GM19240 (cell line): ENCODE results near the gene TSC1.
"Not testable (repeated sequence)": the region's sequence is repeated elsewhere in the genome, so short reads cannot be mapped to it uniquely, and the experiment has no call there.

Experiments
- DNase-seq: peaks from one replicate; pipeline ENCODE4 v3.0.0; 2011; ENCODE audit warnings: low spot score; ENCODE audit not compliant: insufficient read length

TSC1 gene

DNA sequence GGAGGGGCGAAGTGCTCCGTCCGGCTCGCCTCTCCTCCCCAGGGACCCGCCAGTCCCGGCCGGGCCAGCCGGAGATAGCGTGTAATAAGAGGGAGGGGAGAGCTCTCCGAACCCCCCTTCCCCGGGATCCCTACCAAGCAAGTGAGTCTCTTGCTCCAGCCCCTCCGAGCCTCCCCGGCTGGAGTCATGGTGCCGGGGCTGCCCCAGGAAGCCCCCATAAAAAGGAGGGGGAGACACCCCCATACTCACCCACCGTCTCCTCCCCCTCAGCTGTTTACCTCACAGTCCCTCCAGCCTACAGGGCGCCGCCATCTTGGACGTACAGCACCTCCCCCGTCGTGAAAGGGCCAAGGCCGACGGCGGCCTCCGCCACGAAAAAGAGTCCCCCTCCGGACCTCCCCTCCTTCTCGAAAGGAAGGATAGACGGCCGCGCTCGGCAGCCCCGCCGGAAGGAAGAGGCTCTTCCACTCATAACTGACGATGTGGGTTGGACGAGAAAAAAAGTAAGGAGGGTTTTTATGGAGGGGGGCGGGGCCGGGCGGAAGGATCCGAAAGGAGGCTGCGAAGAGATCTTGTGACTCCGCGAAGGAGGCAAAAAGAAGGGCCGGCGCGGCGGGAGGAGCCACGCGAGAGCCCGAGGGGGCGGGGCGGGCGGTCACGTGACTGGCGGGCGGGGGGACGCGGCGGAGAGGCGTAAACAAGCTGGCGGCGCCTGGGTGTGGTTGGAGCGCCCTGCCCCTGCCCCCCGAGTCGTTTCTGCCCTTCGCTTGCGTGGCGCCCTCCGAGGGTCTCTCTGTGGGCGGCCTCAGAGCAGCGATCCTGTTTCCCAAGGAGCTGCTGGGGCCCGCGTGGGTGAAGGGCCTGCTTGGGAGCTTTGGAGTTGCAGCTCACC lies at the start of gene TSC1:
Gene TSC1 (minus strand): TSS at position 323 of the 892 bp plus-strand sequence. CDS start 15,744 bp downstream, outside the sequence.
- peak; percentile 68 for DNase-seq

DNA sequence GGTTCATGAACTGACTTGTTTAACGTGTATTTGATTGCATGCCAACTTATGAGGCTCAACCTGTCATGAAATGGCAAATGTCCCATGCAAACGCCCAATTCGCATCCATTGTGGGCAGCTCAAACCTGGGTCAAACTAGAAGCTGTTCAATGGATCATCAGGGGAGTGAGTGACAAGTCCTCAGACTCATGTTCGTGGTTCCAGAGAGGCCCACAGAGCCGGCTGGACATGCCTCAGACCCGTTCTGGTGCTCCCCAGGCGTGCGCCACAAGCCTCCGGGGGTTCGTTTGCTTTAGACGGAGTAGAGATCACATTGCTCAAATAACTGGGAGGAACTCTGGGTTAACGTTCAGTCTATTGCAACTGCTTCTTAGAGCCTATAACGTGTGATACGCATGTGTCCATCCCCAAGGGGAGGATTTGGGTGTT lies 49.1 kb upstream of the TSC1 start:
- DNase-seq = no peak

DNA sequence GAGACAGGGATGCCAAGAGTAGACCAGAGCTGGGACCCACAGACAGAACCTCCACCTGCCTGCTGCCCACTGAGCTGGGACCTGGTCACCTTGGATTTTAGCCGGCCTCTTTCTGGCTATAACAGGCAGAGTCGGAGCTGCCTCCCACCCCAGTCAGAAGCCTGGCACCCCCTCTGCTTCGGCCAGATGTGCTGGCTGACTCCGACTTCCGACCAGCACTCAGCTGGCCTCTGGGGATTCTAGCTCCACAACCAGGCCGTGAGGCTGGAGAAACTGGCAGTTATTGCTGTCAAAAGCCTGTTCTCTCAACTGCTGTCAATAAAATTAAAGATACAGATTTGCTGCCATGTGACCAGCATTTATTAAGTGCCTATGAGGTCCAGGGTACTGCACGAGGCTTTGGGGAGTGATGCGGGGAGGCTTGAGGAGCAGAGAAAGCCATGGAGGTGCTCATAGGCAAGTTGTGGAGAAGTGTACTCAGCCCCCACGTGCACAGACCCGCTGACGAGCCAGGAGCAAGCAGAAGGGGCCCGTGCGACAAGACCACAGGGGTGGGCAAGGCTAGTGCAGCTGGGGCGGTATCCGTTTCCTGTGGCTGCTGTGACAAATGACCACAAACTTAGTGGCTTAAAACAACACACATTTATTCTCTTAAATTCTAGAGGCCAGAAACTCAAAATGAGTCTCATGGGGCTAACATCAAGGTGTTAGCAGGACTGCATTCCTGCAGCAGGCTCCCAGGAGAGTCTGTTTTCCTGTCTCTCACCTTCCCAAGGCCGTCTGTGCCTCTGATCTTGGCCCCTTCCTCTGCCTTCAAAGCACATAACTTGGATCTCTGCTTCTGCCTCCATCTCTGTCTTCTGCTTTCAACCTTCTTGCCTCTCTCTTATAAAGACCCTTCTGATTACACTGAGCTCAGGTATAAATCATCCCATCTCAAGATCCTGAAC lies 47.2 kb upstream of the TSC1 start:
- no peak for DNase-seq

DNA sequence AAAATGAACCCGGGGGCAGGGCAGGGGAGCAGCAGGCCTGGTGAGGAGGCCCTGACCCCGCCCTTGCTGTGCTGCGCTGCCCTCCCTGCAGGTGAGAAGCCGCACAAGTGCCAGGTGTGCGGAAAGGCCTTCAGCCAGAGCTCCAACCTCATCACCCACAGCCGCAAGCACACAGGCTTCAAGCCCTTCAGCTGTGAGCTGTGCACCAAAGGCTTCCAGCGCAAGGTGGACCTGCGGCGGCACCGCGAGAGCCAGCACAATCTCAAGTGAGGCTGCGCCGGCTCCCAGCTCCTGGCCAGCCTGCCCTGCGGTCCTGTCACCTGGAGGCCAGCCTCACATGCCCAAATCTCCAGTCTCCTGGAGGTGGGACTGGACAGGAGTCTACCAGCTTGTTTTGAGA lies 46.4 kb upstream of the TSC1 start:
- no peak for DNase-seq

DNA sequence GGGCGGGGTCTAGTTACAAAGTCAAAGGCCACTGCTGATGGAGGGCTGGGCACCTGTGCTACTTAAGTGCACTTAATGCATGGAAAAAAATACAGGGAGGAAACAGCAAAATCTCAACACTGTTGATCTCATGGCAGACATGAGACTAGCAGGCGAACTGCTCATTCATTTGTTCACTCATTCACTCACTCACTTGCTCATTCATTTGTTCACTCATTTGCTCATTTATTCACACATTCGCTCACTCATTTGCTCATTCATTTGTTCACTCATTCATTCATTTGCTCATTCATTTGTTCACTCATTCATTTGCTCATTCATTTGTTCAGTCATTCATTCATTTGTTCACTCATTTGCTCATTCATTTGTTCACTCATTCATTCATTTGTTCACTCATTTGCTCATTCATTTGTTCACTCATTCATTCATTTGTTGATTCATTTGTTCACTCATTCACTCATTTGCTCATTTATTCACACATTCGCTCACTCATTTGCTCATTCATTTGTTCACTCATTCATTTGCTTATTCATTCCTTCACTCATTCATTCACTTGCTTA lies 45.7 kb upstream of the TSC1 start:
- DNase-seq = not testable (repeated sequence)

DNA sequence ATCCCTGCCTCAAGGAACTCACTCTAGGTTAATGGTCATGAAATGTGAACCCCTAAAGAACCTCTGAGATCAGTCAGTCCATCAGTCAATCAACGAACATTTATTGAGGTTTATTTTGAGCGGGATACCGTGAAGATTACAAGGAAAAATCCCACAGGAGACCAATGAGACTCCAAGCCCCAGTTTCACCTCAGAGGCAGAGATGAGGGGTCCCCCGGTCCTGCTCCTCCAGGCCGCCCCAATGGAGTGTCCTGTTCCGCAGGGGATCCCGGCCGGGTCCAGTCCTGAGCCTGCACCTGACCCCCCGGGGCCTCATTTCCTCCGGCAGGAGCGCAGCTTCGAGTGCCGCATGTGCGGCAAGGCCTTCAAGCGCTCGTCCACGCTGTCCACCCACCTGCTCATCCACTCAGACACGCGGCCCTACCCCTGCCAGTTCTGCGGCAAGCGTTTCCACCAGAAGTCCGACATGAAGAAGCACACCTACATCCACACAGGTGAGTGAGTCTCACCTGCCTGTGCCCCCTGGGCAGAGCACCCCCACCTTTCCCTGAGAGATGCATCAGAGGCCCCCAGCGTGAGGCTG lies 45.1 kb upstream of the TSC1 start:
- no peak for DNase-seq

DNA sequence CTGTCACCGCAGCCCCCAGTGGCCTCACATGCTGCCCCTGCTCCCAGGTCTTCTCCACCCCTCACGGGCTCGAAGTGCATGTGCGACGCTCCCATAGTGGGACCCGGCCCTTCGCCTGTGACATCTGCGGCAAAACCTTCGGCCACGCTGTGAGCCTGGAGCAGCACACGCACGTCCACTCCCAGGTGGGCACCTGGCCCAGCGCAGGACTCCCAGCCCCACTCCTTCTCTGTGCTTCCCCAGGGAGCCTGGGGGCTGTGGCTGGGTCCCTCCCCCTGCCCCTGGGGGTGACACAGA lies 44.5 kb upstream of the TSC1 start:
- DNase-seq = no peak

DNA sequence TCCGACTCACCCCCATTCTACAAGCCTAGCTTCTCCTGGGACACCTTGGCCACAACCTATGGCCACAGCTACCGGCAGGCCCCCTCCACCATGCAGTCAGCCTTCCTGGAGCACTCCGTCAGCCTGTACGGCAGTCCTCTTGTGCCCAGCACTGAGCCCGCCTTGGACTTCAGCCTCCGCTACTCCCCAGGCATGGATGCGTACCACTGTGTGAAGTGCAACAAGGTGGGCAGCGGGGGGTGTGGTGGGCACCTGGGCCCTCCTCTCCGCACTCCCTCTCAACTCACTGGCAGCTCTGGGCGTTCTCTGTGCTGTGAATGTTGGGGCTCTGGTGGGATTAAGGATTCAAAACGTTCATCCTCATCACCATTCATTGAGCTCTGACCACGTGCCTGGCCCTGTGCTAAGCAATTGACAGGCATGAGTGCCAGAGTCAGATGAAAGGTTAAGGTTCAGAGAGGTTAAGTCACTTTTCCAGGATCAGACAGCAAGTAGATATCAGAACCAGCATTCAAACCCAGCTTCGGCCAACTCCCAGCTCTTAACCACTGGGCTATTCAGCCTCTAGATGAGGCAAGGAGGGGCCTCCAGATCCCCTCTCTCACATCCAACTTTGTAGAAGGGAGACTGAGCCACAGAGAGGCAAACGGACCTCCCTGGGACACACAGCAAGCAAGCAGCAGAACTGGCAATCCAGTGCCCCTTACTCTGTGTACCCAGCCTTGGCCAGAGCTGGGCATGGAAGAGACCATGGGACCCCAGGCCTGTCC lies 44.0 kb upstream of the TSC1 start:
- DNase-seq = no peak

DNA sequence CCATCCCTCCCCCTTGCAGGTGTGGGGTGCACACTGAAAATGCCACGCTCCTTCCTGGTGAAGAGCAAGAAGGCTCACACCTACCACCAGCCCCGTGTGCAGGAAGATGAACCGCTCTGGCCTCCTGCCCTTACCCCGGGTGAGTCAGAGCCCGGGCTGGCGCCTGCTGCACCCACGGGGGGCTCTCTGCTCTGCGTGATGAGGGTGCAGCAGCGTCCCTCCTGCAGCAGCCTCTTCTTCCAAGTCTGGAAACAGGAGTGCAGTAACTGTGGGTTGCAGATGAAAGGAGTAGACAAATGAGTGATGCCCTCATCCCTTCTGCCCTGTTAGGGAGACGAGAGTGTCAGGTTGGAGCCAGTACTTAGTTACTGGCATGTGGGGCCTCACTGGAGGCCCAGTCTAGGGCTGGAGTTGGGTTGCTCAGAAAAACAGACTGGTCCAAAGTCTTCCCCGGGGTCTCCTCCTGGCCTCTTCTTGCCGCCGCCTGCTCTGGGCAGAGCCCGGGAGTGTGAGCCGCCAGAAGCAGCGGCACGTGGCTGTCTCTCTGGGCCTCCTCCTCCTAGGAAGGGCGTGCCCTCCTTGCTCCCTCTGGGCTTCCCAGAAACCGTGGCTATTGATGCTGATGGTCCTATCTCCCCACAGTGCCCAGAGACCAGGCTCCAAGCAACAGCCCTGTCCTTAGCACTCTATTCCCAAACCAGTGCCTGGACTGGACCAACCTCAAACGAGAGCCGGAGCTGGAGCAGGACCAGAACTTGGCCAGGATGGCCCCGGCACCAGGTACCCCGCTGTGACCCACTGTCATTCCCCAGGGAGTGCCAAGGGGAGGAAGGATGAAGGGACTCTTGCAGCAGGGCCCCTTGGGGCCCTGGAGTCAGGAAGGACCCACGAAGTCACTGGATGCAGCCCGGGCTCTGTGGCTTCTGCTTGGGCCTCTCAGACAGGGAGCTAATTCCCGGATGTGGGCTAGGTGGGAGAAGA lies 42.5 kb upstream of the TSC1 start:
- DNase-seq = no peak

DNA sequence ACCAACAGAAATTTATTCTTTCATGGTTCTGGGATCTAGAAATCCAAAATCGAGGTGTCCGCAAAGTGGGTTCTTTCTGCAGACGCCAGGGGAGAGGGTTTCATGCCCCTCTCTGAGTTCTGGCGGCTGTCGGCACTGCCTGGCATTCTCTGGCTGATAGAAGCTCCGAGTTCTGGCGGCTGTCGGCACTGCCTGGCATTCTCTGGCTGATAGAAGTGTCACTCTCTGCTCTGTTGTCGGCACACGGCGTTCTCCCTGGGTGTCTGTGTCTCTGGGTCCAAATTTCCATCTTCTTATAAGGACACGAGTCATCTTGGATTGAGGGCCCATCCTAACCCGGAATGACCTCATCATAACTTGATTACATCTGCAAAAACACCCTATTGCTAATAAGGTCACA lies 41.7 kb upstream of the TSC1 start:
- no peak for DNase-seq

DNA sequence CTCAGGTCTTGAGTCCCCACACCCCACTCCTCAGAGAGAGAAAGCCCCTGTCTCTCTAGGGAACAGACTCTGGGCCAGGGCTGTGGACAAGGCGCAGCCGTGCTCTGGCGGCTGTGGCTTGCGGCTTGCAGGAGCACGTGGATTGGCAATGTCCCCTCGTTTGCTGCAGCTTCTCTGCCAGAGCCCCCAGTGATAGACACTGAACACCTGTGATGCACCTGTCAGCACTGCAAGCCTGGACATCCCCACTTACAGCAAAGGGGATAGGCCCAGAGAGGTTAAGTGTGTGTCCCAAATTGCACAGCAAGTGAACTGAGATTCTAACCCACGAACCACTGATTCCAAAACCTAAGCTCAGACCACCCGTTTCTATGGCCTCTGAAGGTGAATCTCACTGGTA lies 41.1 kb upstream of the TSC1 start:
- no peak for DNase-seq

DNA sequence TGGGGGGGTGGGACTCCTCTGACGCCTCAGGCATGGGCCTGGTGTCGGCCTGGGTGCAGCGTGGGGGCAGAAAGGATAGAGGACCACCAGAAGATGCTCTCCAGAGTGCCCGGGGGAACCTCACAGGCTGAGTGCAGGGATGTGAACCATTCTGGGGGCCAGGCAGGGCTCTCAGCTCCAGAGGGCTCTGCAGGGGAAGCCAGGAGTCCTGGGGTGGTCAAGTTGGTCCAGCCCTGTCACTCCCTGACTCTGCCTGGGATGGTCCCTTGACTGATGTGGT lies 40.6 kb upstream of the TSC1 start:
- DNase-seq = no peak

DNA sequence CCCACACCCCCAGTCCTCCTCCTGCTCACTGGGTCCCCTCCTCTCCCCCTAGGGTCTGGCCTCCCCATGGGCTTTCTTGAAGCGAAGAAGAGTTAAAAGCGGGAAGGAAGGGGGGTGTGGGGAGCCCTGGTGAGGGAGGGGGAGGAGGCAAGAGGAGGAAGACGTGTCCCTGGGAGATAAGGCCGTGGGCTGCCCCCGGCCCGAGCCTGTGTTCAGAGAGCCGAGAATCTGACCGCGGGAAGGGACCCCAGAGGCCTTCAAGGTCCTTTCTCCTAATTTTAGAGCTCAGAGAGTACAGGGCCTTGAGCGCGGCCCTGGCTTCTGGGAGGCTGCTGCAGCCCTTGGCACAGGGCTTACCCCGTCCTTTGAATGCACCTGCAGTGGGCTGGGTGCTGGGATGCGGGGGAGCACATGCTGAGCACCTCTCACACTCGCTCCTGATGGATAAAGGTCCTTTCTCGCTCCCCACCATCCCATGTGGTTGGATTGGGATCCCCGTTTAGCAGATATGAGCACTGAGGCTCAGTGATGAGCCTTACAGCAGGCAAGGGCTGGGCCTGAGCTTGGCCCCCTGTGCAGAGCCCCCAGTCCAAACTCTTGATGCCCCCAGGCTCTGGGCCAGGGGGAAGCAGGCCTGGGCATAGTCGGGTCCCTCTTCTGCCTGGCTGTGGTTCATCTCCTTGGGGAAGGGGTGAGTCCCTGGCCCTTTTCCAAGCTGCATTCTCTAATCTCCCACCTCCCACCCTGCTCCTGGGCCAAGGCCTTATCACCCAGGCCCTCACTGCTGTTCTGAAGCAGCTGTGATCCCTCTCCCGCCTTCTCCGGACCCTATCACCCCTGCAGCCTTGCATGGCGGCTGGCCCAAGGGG lies 40.0 kb upstream of the TSC1 start:
- DNase-seq = no peak

DNA sequence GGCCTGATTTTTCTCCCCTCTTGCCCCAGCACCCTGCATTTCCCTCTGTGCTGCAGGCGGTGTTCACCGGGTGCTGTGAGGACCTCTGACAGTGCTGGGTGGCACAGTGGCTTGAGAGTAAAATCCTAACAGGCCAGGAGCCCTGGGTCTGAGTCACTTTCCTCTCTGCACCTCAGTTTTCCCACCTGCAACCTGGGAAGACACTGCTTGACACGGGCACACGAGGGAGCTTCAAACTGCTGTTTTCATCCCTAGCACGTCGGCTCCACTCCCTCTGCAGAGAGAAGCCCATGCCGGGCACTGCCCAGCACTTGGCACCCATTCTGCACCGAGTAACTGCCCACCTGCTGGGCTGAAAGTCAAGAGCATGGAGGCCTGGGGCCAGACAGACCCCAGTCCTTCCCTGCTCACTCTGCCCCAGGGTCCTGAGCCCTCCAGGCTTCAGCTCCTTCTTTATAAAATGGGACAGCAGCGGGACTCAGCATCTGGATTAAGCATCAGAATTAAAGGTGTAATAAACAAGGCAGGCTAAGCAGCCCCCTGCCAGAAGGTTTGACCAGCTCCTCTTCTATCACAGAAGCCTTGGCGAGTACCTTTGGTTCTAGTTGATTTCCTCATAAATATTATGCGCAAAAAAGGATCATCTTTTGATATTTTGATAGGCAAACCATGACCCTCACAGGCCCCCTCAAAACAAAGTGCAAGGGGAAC lies 39.2 kb upstream of the TSC1 start:
- no peak for DNase-seq

DNA sequence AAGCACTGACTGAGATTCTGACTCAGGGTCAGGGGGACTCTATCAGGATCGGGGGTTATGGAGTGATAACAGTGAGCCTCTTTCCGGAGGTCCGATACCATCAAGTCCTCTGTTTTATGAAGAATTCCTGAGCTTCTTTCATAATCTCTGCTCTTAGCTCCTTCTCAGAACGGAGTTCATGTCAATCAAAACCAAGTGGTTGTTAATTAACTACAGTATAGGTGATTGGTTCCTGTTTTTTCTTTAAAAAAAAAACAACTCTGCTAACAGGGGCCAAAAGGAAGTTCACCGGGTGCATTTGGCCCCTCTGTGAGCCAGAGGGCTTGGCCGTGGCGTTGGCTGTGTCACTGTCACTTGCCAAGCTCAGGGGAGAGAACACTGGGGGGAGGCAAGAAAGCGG lies 38.0 kb upstream of the TSC1 start:
- no peak for DNase-seq

DNA sequence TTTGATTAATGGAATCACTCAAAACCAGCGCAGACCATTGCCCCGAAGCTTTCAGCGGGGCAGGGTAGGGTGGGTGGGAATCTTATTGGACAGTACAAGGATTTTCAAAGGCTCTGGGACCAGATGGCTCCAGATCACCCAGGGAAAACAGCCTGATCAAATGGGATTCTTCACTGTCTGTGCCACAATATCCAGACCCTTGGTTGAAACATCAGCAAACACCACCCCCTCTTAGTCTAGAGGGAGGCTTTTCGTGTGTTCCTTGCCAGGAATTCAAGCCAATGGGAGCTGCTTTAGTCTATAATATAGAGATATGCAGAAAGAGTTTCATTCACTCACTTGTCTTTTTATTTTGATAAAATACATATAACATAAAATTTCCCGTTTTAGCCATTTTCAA lies 35.7 kb upstream of the TSC1 start:
- no peak for DNase-seq

DNA sequence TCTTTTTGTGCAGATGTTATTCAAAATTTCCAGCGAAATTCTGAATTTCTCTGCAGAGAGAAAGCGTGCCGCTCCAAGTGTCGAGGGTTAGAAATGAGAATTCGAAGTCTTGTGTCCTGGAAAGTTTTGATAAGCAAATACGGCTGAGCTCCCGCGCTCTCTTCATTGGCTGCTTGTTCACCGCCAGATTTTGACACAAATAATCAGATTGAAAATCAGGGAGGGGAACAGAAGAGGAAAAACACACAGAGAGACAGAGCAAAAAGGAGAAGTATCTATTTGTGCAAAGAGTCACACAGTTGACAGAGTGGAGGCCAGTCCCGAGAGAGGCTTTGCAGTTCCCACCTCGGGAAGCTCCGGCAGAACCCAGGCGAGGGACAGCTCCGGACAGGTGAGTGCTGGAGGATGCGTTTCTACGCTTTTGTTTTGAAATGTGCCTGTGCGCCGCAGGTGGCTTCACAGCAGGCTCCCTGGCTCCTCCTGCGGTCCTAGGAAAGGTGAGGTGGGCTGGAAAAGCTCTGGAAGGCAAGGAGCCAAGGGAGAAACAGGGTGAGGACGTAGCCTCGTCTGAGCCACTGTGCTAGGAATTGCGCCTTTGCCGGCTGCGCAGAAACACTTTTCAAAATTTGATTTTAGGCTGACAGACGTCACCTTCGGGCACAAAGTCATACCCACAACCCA lies 34.2 kb upstream of the TSC1 start, which contains the start of gene GFI1B:
Gene GFI1B (plus strand): TSS at position 244 of the 681 bp plus-strand sequence. CDS start 7,985 bp downstream, outside the sequence.
- no peak for DNase-seq

DNA sequence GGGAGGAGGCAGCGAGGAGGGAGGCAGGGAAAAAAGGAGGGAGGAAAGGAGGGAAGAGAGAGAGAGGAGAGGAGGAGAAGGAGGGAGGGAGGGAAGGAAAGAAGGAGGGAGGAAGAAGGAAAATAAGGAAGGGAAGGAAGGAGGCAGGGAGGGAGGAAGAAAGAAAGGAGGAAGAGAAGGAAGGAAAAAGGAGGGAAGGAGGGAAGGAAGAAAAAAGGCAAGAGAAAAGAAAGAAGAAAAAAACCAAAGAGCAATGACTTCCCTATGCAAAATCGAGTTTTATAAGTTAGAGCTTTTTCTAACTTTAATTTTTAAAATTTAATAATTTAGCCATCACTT lies 33.7 kb upstream of the TSC1 start:
- DNase-seq = no peak
